Stimulated activated CD4-positive, alpha-beta T cell treated with anti-CD3 and anti-CD28 coated beads, TNF-alpha, amount 100 ng/mL, for 4 hours (primary cell): ENCODE results near the gene UBE4B.
"Not testable (repeated sequence)": the region's sequence is repeated elsewhere in the genome, so short reads cannot be mapped to it uniquely, and the experiment has no call there.

Experiments
- DNase-seq, 3 experiments: peaks; one replicate each; pipeline ENCODE4 v3.0.0-alpha.2; 2020; ENCODE audit warnings: low read depth in 3 of 3

The UBE4B gene

DNA sequence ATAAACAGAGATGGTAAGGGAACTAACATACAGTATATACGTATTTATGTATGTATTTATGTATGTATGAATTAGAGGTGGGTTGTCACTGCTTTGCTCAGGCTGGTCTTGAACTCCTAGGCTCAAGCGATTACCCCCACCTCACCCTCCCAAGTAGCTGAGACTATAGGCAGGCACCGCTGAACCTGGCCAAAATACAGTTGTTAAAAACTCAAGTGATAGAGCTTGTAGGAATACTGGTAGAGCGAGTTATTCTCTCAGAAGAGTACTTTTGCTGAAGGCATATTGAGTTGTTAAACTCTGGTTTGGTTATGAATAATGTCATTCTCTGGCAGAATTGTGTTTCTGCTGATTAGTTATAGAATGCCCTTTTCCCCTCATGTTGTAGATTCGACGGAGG lies 38.9 kb downstream of the UBE4B start:
- DNase-seq = no peak

DNA sequence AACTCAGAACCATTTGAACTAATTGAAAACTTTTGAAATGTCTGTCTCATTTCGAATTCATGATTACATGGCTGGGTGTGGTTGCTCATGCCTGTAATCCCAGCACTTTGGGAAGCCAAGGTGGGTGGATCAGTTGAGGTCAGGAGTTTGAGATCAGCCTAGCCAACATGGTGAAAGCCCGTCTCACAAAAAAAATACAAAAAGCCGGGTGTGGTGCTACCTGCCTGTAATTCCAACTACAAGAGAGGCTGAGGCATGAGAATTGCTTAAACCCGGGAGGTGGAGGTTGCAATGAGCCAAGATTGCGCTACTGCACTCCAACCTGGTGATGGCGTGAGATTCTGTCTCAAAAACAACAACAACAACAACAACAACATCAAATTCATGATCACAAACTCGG lies 40.6 kb downstream of the UBE4B start:
- DNase-seq = not testable (repeated sequence)

DNA sequence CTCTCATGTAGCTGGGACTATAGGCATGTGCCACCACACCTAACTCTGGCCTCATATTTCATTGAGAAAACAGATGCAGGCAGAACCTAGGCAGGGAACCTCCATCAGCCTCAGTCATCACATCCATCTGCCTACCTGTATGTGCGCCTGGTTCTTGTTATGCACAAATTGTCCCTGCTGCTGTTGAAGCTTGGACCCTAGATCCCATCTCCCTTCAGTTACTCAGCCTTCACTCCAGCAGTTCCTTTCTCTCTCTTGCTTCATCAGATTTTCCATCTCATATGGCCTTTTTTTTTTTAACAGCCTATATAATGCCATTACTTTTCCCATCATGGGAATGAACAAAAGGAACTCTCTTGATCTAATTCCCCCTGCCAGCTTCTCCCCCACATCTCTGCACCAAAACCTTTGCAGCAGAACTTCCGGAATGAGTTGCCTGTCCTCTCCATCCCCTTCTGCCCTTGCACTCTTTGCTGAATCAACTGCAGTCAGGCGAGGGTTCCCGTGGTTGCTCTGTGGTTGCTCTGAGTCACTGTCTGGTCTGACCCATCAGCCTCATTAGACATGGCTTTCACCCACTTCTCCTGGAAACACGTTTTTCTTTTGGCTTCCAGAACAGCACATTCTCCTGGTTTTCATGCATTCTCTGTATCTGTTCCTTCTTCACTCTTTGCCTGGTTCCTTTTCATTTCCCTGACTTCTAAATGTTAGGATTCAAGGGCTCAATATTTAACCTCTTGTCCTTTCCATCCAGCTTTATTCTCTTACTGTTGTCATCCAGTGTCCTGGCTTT lies 41.5 kb downstream of the UBE4B start:
- peak; percentile 11 to 23 (median 18) for DNase-seq

DNA sequence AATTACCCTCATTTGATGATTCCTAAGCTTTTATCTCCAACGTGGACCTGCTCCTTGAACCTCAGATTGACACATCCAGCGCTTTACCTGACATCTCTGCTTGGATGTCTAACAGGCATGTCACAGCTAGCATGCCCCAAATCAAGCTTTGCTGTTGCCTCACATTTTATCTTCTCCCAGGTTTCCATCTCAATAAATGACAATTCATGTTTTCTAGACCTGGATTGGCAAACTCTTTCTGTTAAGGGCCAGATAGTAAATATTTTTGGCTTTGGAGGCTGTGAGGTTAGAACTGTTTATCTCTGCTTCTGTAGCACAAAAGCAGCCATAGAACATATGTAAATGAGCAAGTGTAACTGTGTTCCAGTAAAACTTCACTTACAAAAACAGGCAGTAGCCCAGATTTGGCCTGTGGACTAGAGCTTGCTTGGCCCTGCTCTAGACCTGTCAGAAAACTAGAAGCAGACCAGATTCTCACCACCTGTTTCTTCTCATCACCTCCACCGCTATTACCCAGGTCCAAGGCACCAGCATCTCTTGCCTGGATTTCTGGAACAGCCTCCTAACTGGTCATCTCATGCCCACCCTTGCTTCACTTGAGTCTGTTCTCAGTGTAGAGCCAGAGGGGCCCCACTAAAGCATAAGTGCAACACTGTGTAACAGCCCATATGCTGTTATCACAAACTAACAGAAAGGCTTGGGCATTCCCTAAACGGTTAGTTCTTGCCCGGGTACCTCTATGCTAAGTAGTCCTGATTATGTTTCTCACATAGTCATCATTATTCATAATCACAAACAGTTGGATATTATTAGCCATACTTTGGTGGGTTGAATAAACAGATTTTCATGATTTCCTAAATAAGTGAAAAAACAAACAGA lies 42.3 kb downstream of the UBE4B start:
- no peak for DNase-seq

- no peak for DNase-seq
Measured at GRCh38 chr1:10075732-10076131, 43.0 kb downstream of the UBE4B start.

DNA sequence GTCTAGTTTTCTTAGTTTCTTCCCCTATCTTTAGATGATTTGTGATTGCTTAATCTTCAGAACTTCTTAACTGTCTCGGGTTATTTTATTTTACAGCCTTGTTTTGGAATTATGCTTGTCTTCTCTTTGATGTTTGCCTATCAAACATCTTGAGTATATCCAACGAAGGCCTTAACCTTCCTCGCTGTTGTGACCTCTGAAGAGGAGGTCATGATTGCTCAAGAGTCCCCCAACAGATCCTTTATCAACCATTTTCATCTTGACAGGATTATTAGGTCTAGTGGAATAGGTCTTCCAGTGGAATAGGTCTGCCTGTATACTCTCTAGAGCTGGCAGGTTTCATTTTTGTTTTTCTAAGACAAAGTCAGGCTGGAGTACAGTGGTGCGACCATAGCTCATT lies 45.7 kb downstream of the UBE4B start:
- DNase-seq = no peak

DNA sequence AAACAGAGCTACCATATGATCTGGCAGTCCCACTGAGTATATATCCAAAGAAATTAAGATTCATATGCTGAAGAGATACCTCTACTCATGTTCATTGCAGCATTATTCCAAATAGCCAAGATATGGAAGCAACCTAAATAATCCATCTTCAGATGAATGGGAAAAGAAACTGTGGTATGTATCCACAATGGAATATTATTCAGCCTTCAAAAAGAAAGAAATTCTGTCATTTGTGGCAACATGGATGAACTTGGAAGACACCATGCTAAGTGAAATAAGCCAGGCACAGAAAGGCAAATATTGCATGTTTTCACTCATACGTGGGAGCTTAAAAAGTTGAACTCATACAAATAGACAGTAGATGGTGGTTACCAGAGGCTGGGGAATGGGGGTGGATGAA lies 47.8 kb downstream of the UBE4B start:
- no peak for DNase-seq

GRCh38 chr1:10082785-10083479 lies 50.2 kb downstream of the UBE4B start:
- no peak for DNase-seq

- DNase-seq = no peak
Measured at GRCh38 chr1:10084045-10084444, 51.3 kb downstream of the UBE4B start.

DNA sequence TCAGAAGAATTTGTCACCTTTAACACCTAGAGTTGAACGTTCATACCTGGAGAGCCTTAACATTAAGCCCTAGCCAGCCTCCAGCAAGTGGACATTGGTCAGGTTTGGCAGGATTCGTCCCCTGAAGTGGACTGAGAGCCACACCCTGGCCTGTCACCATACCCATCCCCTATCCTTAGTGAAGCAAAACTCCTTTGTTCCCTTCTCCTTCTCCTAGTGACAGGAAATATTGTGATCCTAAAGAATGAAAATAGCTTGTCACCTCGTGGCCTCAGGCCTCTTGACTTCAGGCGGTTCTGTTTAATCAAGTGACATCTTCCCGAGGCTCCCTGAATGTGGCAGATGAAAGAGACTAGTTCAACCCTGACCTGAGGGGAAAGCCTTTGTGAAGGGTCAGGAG lies 52.3 kb downstream of the UBE4B start:
- DNase-seq = no peak

- no peak for DNase-seq
Measured at GRCh38 chr1:10087210-10087609, 54.5 kb downstream of the UBE4B start.

GRCh38 chr1:10101929-10102328 lies 69.2 kb downstream of the UBE4B start:
- DNase-seq = no peak

DNA sequence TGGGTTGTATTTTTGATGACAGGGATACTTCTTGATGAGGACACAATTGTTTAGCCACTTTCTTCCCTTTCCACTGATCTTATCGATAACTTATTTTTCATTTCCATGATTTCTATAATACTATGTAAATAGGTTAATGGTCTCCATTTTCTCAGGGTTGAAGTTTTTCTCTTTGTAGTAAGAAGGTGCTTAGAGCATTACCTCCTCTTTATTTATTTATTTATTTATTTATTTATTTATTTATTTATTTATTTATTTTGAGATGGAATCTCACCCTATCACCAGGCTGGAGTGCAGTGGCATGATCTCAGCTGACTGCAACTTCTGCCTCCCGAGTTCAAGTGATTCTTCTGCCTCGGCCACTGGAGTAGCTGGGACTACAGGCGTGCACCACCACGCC lies 70.4 kb downstream of the UBE4B start:
- no peak for DNase-seq

DNA sequence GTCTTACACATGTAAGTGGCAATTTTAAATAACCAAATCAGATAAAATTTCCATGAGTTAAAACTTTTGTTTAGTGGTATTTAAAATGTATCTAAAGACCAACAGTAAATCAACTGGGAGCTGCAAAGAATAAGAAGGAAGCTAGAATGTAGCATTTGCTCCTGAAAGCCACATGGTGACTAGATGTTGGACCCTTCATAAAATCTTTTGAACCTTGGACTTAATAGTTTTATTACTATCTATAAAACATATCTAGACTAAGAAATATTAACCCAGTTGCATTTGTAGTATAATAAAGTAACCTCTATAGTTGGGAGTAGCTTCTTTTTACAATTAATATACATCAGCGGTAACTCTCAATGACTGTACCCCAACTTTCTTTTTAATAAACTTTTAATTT lies 72.1 kb downstream of the UBE4B start:
- DNase-seq = no peak

DNA sequence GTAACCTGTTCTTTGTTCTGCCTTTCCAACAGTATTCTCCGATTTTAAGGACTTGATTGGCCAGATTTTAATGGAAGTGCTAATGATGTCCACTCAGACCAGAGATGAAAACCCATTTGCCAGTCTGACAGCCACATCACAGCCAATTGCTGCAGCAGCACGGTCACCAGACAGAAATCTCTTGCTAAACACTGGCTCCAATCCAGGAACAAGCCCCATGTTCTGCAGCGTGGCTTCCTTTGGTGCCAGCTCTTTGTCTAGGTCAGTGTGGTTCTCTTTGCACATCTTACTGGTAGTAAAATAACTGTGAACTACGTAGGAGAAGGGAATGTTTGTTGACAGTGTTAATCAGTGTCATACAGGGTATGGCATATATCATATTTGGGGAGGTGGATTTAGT lies 72.7 kb downstream of the UBE4B start:
- no peak for DNase-seq

GRCh38 chr1:10106241-10106640 lies 73.5 kb downstream of the UBE4B start:
- no peak for DNase-seq

GRCh38 chr1:10106756-10107475 lies 74.2 kb downstream of the UBE4B start:
- DNase-seq = no peak

DNA sequence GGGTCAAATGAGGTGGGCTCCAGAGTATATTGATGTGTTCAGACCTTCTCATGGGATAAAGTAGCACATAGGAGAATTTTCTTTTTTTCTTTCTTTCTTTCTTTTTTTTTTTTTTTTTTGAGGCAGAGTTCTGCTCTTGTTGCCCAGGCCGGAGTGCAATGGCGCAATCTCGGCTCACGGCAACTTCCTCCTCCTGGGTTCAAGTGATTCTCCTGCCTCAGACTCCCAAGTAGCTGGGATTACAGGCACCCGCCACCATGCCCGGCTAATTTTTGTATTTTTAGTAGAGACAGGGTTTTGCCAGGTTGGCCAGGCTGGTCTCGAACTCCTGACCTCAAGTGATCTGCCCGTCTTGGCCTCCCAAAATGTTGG lies 74.7 kb downstream of the UBE4B start:
- not testable (repeated sequence) for DNase-seq

DNA sequence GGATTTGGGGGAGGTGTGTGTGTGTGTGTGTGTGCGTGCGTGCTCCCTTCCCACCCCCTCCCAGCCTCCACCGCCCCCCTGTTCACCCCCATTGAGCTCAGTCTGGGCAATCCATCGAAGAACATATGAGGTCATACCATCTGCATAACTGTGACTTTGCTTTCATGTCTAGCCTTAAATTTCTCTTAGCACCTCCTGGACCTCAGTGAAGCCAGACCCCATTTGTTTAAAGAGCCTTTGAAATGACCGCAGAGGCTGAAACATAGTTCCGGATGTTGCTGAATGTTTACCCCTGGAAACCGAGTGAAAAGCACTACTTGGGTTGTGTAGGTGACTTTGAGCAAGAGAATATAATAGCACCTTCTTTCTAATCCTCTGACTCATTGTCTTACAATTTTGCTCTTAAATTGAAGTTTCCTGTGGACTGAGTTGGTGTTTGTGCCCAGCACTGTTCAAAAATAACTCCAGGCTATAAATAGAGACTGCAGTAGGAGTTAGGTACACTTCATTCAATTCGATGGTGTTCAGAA lies 75.4 kb downstream of the UBE4B start:
- DNase-seq = no peak

DNA sequence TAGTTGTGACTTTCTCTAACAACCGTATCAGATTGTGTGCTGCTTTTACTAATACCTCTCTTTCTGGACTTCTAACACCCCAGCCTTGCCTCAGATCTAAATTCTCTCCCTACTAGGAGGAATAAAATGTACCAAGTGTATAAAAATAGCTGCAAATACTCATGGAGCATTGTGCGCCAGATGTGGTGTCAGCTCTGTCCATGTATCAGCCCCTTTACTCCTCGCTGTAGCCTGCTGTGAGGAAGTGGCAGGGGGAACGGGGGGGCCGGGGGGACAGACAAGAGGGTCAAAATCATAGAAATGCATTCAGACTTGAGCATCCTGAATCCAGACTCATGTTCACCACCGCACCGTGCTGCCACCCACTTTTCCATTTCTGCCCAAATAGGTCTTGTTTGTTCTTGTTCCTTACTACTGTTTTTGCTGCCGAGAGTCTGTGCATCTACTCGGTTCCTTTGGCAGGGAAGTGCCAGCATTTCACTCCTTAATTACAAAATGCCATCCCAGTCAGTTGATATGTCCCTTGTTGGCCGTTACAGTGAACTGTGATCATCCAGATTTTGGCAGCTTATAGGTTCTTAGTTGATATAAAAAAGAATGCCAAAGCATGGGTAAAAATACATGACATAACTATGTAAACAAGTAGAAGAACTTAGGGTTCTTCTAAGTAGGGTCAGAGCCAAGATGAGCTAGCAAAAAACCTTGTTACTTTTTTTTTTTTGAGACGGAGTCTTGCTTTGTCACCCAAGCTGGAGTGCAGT lies 76.4 kb downstream of the UBE4B start:
- DNase-seq = no peak

DNA sequence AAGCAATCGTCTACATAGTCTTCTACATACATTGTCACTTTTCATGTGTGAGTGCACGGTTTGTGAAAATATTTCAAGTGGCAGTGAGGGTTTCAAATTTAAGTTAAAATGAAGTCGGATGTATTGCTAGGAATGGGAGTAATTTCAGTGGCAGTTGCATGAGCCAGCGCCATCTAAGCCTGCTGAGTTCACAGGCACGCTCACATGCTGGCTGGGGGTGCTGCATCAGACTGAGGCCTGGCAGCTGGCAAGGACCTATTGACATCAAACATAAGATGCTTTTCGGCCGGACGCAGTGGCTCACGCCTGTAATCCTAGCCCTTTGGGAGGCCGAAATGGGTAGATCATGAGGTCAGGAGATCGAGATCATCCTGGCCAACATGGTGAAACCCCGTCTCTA lies 80.7 kb downstream of the UBE4B start:
- DNase-seq = no peak
